HG02623 (cell line): Measurements from ENCODE around the gene FASN.

Experiments
- ATAC-seq: cut with Tn5 transposase; IDR thresholded peaks from one replicate; pipeline ENCODE4 v1.9.1; 2021; ENCODE audit warnings: moderate library complexity; ENCODE audit not compliant: unreplicated experiment

The FASN gene

GRCh38 chr17:82089723-82090548, 8.1 kb downstream of the FASN start:
- ATAC-seq: no peak

- ATAC-seq: no peak
These were observed 9.0 kb downstream of the FASN start for GRCh38 chr17:82088838-82089722.

GRCh38 chr17:82087961-82088837, 9.8 kb downstream of the FASN start:
- ATAC-seq: no peak

GRCh38 chr17:82086941-82087906, 10.8 kb downstream of the FASN start:
- ATAC-seq: no peak

GRCh38 chr17:82085931-82086764, 11.9 kb downstream of the FASN start:
- no peak for ATAC-seq

GRCh38 chr17:82085031-82085861, 12.8 kb downstream of the FASN start:
- ATAC-seq: no peak

GRCh38 chr17:82084373-82085030, 13.5 kb downstream of the FASN start:
- ATAC-seq: no peak

- no peak for ATAC-seq
These were observed 14.3 kb downstream of the FASN start for GRCh38 chr17:82083533-82084359.

GRCh38 chr17:82083009-82083408, 15.0 kb downstream of the FASN start:
- no peak for ATAC-seq

GRCh38 chr17:82082456-82082855, 15.6 kb downstream of the FASN start:
- no peak for ATAC-seq

GRCh38 chr17:82081966-82082365, 16.1 kb downstream of the FASN start:
- ATAC-seq: no peak

- ATAC-seq: no peak
These were observed 16.5 kb downstream of the FASN start for GRCh38 chr17:82081546-82081945.

GRCh38 chr17:82080789-82081464, 17.1 kb downstream of the FASN start:
- ATAC-seq: no peak

GRCh38 chr17:82080048-82080788, 17.8 kb downstream of the FASN start:
- ATAC-seq: no peak

- ATAC-seq: no peak
These were observed 18.9 kb downstream of the FASN start for GRCh38 chr17:82079001-82079677.
